ENCODE results near the gene NFRKB.

NFRKB gene

GRCh38 chr11:129895126-129896041 lies at the start of gene NFRKB:
NFRKB (minus strand) TSS chr11:129895578; CDS start chr11:129892849, 2,729 bp downstream.
- peak within 1 kb of the TSS; percentile 91 for H2AFZ ChIP-seq (ENCODE audit: low read depth)
- peaks cover 13% of the 10 kb centered on the region; the same call in 1 of the 2 replicates for H3K79me2 ChIP-seq (ENCODE audit: insufficient read depth, low read depth)
- no peak within 1 kb of the TSS for H3K27ac ChIP-seq
- H3K36me3 ChIP-seq (ENCODE audit: insufficient read depth): no peaks in the 10 kb centered on the region
- H3K4me3 ChIP-seq (IDR thresholded peaks at IDR 0.05; ENCODE audit: insufficient read depth, low read depth, low read length): no peak within 1 kb of the TSS
- TF ChIP-seq, protein P1, sequence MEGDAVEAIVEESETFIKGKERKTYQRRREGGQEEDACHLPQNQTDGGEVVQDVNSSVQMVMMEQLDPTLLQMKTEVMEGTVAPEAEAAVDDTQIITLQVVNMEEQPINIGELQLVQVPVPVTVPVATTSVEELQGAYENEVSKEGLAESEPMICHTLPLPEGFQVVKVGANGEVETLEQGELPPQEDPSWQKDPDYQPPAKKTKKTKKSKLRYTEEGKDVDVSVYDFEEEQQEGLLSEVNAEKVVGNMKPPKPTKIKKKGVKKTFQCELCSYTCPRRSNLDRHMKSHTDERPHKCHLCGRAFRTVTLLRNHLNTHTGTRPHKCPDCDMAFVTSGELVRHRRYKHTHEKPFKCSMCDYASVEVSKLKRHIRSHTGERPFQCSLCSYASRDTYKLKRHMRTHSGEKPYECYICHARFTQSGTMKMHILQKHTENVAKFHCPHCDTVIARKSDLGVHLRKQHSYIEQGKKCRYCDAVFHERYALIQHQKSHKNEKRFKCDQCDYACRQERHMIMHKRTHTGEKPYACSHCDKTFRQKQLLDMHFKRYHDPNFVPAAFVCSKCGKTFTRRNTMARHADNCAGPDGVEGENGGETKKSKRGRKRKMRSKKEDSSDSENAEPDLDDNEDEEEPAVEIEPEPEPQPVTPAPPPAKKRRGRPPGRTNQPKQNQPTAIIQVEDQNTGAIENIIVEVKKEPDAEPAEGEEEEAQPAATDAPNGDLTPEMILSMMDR (conservative IDR thresholded peaks at IDR 0.05; ENCODE audit: low read depth, low read length): no peak
- peaks cover 16% of the 10 kb centered on the region for H3K4me1 ChIP-seq (ENCODE audit: low read depth, poor library complexity, severe bottlenecking)
- no peaks in the 10 kb centered on the region for H3K27me3 ChIP-seq (ENCODE audit: insufficient read depth, low read depth)
- peak within 1 kb of the TSS; percentile 44; the same call in 1 of the 2 replicates for H3K9ac ChIP-seq
- no peaks in the 10 kb centered on the region for H4K20me1 ChIP-seq (ENCODE audit: insufficient read depth)
- peak within 1 kb of the TSS; percentile 80 for H3K4me2 ChIP-seq

DNA sequence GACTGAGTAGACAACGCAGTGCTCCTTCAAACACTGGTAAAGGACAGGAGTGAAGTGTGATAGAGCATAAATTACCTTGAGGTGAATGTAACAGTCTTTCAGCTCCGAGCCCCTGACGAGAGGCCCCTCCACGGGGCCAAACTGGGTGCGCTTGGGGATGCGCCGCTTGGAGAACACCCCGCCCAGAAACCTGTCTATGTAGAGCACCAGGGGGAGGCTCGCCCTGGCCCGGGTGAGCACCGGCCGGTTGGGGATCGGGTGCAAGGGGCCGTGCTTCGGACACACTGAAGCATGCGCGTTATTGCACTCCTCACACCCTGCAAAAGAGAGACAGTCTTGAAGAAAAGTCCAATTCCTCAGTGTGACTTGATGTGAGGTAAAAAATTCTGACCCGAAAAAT lies 49.3 kb upstream of the NFRKB start:
- H3K79me2 ChIP-seq (ENCODE audit: insufficient read depth, low read depth): no peaks in the 10 kb centered on the region
- no peak overlapping the region for H3K4me3 ChIP-seq (IDR thresholded peaks at IDR 0.05; ENCODE audit: insufficient read depth, low read depth, low read length)
- H2AFZ ChIP-seq (ENCODE audit: low read depth): no peak overlapping the region
- no peak overlapping the region for H3K4me2 ChIP-seq
- peaks cover 44% of the 10 kb centered on the region for H3K4me1 ChIP-seq (ENCODE audit: low read depth, poor library complexity, severe bottlenecking)
- H4K20me1 ChIP-seq (ENCODE audit: insufficient read depth): no peaks in the 10 kb centered on the region
- H3K36me3 ChIP-seq (ENCODE audit: insufficient read depth): no peaks in the 10 kb centered on the region
- TF ChIP-seq, protein P1 (conservative IDR thresholded peaks at IDR 0.05; ENCODE audit: low read depth, low read length): no peak
- H3K27me3 ChIP-seq (ENCODE audit: insufficient read depth, low read depth): no peaks in the 10 kb centered on the region
- H3K27ac ChIP-seq: no peak overlapping the region
- no peak overlapping the region for H3K9ac ChIP-seq

GRCh38 chr11:129943036-129943435 lies 47.7 kb upstream of the NFRKB start:
- Histone ChIP-seq H2AFZ (ENCODE audit: low read depth) (no peak overlapping the region), H3K4me1 (ENCODE audit: low read depth, poor library complexity, severe bottlenecking) (peaks cover 29% of the 10 kb centered on the region), H4K20me1 (ENCODE audit: insufficient read depth) (no peaks in the 10 kb centered on the region), H3K27ac (no peak overlapping the region), H3K27me3 (ENCODE audit: insufficient read depth, low read depth) (no peaks in the 10 kb centered on the region), H3K9ac (no peak overlapping the region), H3K79me2 (ENCODE audit: insufficient read depth, low read depth) (no peaks in the 10 kb centered on the region), H3K4me2 (no peak overlapping the region), H3K4me3 (IDR thresholded peaks at IDR 0.05; ENCODE audit: insufficient read depth, low read depth, low read length) (no peak overlapping the region), H3K36me3 (ENCODE audit: insufficient read depth) (no peaks in the 10 kb centered on the region)
- TF ChIP-seq, protein P1 (conservative IDR thresholded peaks at IDR 0.05; ENCODE audit: low read depth, low read length): no peak

GRCh38 chr11:129939510-129939909 lies 44.1 kb upstream of the NFRKB start:
- Histone ChIP-seq H3K9ac (no peak overlapping the region), H3K36me3 (ENCODE audit: insufficient read depth) (no peaks in the 10 kb centered on the region), H3K27me3 (ENCODE audit: insufficient read depth, low read depth) (no peaks in the 10 kb centered on the region), H3K27ac (no peak overlapping the region), H4K20me1 (ENCODE audit: insufficient read depth) (no peaks in the 10 kb centered on the region), H3K4me1 (ENCODE audit: low read depth, poor library complexity, severe bottlenecking) (no peaks in the 10 kb centered on the region), H3K4me3 (IDR thresholded peaks at IDR 0.05; ENCODE audit: insufficient read depth, low read depth, low read length) (no peak overlapping the region), H3K79me2 (ENCODE audit: insufficient read depth, low read depth) (no peaks in the 10 kb centered on the region), H2AFZ (ENCODE audit: low read depth) (no peak overlapping the region), H3K4me2 (no peak overlapping the region)
- TF ChIP-seq, protein P1 (conservative IDR thresholded peaks at IDR 0.05; ENCODE audit: low read depth, low read length): no peak
